ENCODE measurements around the gene SERINC5.
"Not testable (repeated sequence)": the region's sequence is repeated elsewhere in the genome, so short reads cannot be mapped to it uniquely, and the experiment has no call there.

The SERINC5 gene

DNA sequence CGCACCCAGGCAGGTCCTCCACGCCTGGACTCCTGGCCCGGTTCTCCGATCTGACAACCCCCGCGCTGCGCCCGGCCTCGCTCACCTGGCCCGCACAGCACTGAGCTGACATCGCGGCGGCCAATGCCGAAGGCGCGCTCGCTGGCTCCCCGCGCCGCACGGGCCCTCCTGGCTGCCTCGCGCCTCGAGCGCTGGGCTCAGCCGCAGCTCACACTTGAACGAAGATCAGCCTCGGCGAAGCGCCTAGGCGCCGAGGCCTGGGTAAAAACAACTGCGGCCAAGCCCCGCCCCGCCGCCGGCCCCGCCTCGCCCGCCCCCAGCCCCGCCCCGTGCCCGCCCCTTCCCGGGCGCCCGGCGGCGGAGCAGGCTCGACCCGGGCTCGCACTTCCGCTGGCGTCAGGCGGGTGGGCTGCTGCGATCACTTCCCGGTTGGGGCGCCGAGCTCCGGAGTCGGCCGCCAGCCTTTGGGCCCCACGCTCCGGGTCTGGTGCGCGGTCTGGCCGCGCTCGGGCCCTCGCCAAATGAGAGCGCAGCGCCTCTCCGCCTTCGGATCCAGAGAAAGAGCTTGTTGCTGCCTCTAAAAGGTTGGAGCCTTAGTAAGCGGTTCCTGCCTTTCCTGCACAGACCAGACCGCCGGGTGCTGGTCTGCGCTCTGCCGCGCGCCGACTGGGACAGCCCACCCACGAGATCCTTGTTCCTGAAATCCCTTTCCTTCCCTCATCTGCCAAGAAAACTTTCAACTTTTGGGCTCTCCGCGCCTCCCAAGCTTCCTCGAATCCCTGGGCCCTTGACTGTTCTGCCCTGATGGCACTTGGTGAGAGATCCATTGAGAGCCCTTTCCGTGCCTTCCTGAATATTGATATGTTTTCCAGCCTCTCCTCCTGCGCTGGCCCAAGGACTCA, at the start of gene SERINC5:
Gene SERINC5, minus strand, starts transcription at position 238 of the 902 bp plus-strand sequence. Its CDS starts 126 bp downstream, at position 112.
- DNase-seq = peak; percentile 57

DNA sequence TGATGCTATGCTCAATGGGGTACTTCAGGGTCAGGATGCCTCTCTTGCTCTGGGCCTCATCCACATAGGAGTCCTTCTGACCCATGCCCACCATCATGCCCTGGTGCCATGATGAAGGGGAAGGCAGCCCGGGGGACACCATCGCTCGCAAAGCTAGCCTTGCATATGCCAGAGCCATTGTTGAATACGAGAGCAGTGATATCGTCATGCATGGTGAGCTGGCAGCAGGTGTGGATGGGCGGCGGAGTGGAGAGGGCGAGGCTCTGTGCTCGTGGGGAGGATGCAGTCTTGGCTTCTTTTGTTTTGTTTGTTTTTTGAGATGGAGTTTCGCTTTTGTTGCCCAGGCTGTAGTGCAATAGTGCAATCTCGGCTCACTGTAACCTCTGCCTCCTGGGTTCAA, 46.8 kb upstream of the SERINC5 start:
- DNase-seq = no peak

DNA sequence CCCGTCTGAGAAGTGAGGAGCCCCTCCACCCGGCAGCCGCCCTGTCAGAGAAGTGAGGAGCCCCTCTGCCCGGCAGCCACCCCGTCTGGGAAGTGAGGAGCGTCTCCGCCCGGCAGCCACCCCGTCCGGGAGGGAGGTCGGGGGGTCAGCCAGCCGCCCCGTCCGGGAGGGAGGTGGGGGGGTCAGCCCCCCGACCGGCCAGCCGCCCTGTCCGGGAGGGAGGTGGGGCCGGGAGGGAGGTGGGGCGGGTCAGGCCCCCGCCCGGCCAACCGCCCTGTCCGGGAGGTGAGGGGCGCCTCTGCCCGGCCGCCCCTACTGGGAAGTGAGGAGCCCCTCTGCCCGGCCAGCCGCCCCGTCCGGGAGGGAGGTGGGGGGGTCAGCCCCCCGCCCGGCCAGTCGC, 45.5 kb upstream of the SERINC5 start:
- not testable (repeated sequence) for DNase-seq

DNA sequence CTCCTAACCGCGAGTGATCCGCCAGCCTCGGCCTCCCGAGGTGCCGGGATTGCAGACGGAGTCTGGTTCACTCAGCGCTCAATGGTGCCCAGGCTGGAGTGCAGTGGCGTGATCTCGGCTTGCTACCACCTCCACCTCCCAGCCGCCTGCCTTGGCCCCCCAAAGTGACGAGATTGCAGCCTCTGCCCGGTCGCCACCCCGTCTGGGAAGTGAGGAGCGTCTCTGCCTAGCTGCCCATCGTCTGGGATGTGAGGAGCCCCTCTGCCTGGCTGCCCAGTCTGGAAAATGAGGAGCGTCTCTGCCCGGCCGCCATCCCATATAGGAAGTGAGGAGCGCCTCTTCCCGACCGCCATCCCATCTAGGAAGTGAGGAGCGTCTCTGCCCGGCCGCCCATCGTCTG, 44.9 kb upstream of the SERINC5 start:
- not testable (repeated sequence) for DNase-seq

DNA sequence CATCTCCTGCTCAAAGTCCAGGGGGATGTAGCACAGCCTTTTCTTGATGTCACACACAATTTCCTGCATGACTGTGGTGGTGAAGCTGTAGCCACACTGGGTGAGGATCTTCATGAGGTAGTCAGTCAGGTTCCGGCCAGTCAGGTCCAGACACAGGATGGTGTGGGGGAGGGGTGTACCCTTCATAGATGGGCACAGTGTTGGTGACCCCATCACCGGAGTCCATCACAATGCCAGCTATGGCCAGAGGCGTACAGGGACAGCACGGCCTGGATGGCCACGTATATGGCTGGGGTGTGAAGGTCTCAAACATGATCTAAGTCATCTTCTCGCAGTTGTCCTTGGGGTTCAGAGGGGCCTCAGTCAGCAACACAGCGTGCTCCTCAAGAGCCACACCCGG, 44.3 kb upstream of the SERINC5 start:
- no peak for DNase-seq

DNA sequence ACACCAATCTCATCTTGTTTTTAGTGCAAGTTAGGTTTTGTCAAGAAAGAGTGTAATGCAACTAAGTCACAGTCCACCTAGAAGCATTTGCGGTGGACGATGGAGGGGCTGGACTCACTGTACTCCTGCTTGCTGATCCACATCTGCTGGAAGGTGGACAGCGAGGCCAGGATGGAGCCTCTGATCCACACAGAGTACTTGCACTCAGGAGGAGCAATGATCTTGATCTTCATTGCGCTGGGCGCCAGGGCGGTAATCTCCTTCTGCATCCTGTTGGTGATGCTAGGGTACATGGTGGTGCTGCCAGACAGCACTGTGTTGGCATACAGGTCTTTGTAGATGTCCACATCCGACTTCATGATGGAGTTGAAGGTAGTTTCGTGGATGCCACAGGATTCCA, 43.8 kb upstream of the SERINC5 start:
- DNase-seq = no peak

DNA sequence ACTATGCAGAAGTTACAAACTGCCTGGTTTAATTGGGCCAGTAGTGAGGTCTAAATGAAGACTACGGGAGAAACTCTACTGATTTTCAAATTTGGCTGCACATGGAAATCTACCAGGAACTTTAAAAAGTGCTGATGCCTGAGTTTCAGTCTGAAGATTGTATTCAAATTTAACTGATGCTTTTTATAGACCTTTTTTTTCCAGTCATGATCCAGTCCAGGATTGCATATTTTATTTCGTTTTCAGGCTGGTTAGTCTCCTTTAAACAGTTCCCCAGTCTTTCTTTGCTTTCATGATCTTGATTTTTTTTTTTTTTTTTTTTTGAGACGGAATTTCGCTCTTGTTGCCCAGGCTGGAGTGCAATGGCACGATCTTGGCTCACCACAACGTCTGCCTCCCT, 40.3 kb upstream of the SERINC5 start:
- no peak for DNase-seq

DNA sequence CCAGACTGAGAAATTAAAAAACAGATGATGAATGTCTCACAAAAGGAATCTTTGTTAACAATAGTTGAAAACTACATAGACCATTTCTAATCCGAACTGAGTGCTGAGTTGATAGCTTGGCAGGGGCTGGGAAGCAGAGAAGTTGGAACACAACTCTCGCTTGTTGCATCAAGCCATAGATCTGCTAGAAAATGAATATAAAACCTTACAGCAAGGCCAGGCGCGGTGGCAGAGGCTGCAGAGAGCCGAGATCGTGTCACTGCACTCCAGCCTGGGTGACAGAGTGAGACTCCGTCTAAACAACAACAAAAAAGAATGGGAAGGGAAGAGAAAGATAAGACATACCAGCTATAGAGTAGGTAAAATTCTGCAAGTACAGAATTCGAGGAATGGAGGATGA, 35.9 kb upstream of the SERINC5 start:
- no peak for DNase-seq

DNA sequence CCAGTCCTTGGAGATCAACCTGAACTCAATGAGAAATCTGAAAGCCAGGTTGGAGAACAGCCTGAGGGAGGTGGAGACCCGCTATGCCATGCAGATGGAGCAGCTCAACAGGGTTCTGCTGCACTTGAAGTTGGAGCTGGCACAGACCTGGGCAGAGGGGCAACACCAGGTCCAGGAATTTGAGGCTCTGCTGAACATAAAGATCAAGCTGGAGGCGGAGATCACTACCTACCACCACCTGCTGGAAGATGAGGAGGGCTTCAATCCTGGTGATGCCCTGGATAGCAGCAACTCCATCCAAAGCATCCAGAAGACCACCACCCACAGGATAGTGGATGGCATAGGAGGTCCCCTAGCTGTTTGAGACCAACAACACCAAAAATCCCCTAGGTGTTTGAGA, 33.5 kb upstream of the SERINC5 start:
- DNase-seq = no peak

DNA sequence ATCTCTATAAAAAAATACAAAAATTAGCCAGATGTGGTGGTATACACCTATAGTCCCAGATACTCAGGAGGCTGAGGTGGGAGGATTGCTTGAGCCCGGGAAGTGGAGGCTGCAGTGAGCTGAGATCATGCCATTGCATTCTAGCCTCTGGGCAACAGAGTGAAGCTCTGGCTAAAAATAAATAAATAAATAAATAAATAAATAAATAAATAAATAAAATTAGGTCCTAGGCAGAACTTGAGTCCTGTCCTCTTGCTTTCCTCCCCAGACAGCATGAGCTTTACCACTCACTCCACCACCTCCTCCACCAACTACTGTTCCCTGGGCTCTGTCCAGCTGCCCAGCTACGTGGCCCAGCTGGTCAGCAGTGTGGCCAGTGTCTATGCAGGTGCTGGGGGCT, 32.3 kb upstream of the SERINC5 start:
- DNase-seq = no peak

DNA sequence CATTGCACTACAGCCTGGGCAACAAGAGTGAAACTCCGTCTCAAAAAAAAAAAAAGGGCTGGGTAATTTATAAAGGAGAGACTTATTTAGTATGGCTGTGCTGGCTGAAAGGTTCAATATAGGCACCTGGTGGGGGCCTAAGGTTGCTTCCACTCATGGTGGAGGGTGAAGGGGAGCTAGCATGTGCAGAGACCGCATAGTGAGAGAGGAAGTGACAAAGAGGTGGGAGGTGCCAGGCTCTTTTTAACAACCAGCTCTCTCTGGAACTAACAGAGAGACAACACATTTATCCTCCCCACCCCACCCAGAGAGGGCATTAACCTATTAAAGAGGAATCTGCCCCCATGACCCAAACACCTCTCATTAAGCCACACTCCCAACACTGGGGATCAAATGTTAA, 28.9 kb upstream of the SERINC5 start:
- no peak for DNase-seq

DNA sequence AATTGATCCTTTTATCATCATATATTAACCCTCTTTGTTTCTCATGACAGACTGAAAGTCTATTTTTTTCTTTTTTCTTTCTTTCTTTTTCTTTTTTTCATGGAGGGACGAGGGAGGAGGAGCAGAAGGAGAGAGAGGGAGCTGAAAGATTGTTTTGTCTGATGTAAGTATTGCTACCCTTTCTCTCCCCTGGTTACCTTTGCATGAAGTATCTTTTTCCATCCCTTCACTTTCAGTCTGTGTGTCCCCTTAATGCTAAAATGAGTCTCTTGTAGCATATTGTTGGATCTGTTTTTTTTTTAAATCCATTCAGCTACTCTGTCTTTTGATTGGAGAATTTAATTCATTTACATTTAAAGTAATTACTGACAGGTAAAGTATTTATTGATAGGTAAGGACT, 27.5 kb upstream of the SERINC5 start:
- DNase-seq = no peak

DNA sequence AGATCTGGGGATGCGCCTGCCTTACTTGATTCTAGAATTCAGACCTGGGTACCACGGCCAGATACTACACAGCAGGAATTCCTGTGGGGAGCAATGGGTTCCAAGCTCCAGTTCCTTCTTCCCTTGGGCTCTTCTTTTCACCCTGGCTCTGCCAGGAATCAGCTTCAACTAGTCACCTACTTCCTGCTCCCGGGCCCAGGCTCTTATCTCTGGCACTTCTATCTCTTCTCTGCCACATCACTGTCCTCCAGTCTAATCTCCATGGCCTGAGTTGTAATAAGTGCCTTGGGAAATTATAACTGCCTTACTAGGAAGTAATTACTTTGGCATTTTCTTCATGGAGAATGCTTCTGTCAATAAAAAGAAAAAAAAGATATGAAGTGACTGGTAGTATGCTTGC, 26.2 kb upstream of the SERINC5 start:
- no peak for DNase-seq

DNA sequence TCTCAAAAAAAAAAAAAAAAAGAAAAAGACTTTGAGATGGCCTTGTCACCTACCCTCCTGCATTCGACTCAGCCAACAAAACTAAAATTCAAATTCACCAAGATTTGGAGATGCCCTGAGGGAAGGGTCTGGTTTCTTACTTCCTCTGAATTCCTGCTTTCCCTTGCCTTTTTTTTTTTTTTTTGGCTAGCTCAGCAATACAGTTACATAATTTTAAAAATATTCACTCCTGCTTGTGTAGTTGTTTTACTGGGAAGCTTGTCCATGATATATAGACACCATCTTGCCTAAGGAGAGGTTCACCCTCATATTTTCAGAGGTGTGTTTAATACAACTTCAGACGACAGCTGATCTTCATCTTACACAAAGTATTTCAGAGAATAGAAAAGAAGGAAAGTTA, 21.3 kb upstream of the SERINC5 start:
- DNase-seq = no peak

DNA sequence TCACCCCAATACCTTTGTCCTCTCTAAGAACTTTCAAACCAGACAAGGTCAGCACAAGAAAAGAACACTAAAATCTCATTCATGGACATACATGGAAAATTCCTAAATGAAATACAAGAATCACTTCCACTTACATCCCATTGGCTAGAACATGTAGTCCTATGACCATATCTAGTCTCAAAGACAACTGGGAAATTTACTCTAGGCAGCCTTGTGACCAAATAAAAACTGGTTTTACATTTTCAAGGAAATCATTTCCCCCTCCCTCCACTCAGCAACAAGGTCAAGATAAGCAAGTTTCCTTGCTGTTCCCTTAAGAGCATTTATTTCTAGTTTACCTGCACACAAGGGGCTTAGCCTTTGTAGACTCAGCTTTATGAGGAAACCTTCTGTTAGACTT, 20.3 kb upstream of the SERINC5 start:
- no peak for DNase-seq

DNA sequence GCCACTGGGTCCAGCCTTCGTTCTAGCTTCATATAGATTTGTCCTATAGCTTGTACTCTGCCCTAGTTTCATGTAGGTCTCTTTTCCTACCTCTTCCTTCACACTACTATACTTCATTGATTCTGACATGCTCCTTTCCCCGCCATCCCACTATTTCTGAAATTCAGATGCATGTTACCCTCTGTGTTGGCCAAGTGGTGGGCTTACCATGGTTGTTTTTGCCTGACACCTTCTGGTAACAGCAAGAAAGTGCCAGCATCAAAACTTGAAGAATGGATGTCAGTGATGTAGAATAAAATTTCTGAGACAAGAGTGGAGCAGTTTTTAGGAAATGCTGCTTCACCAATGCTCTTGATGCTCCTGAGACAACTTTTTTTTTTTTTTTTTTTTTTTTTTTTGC, 19.5 kb upstream of the SERINC5 start:
- peak; percentile 30 for DNase-seq

DNA sequence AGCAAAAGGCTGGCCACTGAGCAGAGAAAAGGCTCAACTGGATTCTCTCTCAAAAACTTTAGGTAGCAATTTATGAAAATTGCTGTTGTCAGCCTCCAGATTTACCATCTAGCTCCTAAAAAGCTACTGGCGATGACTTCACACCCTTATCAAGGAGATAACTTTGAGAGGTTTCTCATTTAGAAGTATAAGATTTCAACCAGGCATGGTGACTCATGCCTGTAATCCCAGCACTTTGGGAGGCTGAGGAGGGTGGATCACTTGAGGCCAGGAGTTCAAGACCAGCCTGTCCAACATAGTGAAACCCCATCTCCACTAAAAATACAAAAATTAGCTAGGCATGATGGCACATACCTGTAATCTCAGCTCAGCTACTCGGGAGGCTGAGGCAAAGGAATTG, 14.7 kb upstream of the SERINC5 start:
- DNase-seq = not testable (repeated sequence)

DNA sequence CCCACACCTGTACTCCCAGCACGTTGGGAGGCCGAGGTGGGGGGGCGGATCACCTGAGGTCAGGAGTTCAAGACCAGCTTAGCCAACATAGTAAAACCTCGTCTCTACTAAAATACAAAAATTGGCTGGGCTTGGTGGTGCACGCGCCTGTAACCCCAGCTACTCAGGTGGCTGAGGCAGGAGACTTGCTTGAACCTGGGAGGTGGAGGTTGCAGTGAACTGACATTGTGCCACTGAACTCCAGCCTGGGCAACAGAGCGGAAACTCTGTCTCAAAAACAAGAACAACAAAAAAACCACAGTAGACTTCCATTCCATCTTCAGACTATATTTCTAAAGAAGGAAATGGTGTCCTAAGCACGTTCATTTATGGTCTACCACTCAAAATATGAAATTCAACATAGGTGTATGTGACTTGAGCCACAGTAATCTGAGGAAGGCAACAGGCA, 14.2 kb upstream of the SERINC5 start:
- DNase-seq = no peak

DNA sequence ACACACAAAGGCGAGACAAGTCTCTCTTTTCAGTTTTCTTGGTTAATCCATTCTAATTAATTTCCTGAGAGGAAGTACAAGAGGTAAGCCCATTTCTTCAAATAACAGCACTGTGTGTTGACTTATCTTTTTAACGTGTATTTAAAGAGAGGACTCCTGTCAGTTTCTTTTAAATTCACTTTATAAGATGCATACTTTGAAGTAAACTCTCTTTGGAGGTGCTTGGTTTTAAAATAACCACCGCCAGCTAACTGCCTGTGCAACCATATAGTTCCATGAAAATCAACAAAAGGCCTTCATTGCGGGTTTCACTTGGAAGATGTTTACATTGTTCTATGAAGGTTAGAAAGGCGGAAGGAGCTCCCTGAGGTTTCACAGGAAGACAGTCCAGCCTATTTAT, 13.1 kb upstream of the SERINC5 start:
- DNase-seq = no peak

DNA sequence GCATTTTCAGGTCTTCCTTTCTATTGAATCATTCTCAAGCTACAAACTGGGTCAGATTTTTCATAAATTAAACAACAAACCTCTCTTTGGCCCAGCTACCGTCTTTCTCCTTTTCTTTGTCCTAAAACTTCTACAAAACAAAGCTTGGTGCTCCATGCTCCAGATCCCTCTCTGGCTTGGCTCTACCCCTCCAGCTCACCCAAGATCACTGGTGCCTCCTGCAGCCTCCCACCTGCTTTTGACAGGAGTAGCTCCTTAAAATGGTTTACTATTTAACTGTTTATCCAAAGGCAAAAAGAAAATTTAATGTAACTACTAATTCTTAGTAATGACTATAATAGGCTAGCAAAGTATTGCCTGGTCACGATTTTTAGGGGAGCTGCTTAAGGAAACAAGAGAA, 10.7 kb upstream of the SERINC5 start:
- no peak for DNase-seq

DNA sequence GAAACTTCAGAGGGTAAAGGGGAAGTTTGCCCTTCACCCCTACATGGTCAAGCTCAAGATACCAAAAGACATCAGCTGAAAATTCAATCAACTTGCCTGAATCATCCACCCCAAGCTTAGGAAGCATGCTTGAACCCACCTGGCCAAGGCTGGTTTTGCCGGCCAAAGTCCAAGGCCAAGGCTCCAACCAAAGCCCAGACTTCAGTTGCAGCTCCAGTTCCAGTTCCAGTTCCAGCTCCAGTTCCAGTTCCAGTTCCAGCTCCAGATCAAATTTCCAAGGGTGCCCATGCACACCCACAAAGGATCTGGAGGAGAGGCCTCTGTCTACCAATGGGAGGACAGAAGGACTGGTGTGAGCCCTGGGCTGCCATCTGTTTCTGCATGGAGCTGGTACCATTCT, 4.6 kb upstream of the SERINC5 start:
- no peak for DNase-seq

DNA sequence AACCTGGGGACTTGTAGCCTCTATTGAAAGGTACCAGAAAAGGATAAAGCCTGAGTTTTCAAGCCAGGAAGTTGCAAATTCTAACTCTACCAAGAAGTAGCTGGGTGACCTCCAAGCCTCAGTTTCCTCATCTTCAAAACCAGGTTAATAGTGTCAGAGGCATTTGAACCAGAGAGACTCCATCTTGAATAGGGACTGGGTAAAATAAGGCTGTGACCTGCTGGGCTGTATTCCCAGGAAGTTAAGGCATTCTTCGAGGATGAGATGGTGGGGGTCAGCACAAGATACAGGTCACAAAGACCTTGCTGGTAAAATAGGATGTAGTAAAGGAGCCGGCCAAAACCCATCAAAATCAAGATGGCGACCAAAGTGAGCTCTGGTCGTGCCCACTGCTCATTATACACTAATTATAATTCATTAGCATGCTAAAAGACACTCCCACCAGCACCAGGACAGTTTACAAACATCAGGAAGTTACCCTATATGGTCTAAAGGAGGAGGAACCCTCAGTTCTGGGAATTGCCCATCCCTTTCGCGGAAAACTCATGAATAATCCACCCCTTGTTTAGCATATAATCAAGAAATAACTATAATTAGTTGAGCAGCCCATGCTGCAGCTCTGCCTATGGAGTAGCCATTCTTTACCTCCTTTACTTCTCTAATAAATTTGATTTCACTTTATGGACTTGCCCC, 3.8 kb upstream of the SERINC5 start:
- DNase-seq = no peak

DNA sequence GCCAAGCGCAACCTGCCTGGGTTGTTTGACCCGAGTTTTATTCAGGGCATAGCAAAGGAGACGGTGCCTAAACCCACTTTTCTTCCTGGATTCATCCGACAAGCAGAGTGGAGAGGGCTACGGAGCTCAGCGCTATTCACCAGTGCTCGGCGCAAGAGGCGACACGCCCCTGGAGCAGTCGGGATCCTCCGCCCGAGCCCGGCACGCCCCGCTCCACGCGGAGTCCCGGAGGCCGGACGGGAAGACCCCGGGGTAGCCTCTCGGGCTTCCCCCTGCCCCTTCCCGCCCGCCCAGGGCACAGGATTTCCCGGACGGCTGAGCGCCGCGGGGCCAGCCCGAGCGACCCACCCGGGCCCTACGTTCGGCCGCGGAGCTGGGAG, 427 bp downstream of the SERINC5 start:
- peak; percentile 55 for DNase-seq

DNA sequence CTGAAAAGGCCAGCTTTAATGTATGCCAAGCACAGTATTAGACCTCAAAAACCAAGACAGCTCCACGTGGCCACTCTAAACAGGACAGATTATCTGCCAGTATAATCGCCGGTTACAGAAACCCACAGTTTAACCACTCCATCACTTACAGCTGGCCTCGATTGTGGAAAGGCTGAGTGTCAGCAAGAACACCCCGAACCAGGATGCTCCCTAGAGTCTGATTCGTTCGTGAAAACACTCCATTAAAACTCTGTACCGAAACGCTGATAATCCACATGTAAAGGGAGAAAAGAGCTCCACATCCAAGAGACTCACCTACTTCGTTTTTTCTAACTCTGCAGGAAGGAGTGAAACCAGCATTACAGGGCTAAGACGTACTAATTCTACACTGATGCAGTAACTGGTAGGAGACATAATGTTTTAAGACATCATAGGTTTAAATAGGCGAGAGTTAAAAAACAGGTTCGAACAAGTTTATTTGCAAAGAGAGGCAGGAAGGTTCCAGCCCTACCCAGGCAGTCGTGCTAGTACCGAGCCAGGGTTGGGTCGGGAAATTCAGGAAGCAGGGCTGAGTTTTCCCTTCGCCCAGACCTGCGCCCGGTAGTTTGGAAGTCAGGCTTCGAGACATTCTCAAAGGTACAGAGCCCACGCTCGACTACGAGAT, 949 bp downstream of the SERINC5 start:
- DNase-seq = peak; percentile 55

Measured in kidney glomerular epithelial cell (primary cell).